GM23338 (cell line): ENCODE data around the gene TOE1. TPM values are rescaled to one million over a fixed set of nuclear protein-coding genes. Genes with fewer than 3 reads are reported as not detected.

Experiments used
- ATAC-seq: fragments of 200-7000 bp; cut with Tn5 transposase; 3 replicates; pipeline ENCODE4 v1.9.1; 2020
- DNase-seq: peaks from one replicate; pipeline ENCODE4 v3.0.0-alpha.2; 2015; ENCODE audit warnings: low spot score
- H2AFZ ChIP-seq: fragments of 200-600 bp; sonication (generic); 2 replicates; pipeline ENCODE4 v1.8.0; 2016; ENCODE audit warnings: antibody characterized with exemption, mild to moderate bottlenecking, moderate library complexity
- H3F3A ChIP-seq: fragments of 200-600 bp; sonication (generic); replicated peaks from 2 replicates; pipeline ENCODE4 v1.8.0; 2017; ENCODE audit warnings: antibody characterized with exemption, mixed run types, low read depth
- H3K27ac ChIP-seq: fragments of 200-600 bp; sonication (generic); 2 replicates; pipeline ENCODE4 v1.6.1; 2016; ENCODE audit warnings: low read depth
- H3K27me3 ChIP-seq: fragments of 200-600 bp; sonication (generic); 2 replicates; pipeline ENCODE4 v1.8.0; 2016; ENCODE audit warnings: mild to moderate bottlenecking, mixed run types, moderate library complexity; ENCODE audit not compliant: insufficient read depth
- H3K36me3 ChIP-seq: fragments of 200-600 bp; sonication (generic); 2 replicates; pipeline ENCODE4 v1.8.0; 2016; ENCODE audit warnings: mild to moderate bottlenecking; ENCODE audit not compliant: insufficient read depth
- H3K4me1 ChIP-seq: fragments of 200-600 bp; sonication (generic); 2 replicates; pipeline ENCODE4 v1.8.0; 2016; ENCODE audit warnings: mild to moderate bottlenecking, moderate library complexity; ENCODE audit not compliant: insufficient read depth
- H3K4me2 ChIP-seq: fragments of 200-600 bp; sonication (generic); 2 replicates; pipeline ENCODE4 v1.7.1; 2017; ENCODE audit warnings: mixed run types
- H3K4me3 ChIP-seq: fragments of 200-600 bp; sonication (generic); 2 replicates; pipeline ENCODE4 v1.6.1; 2016; ENCODE audit warnings: mixed run types
- H3K79me2 ChIP-seq: fragments of 200-600 bp; sonication (generic); replicated peaks from 2 replicates; pipeline ENCODE4 v1.8.0; 2017; ENCODE audit warnings: mild to moderate bottlenecking; ENCODE audit not compliant: insufficient read depth
- H3K9me2 ChIP-seq: fragments of 200-600 bp; sonication (generic); 2 replicates; pipeline ENCODE4 v1.8.0; 2017; ENCODE audit not compliant: insufficient read depth
- H4K20me1 ChIP-seq: fragments of 200-600 bp; sonication (generic); replicated peaks from 2 replicates; pipeline ENCODE4 v1.8.0; 2017; ENCODE audit warnings: mild to moderate bottlenecking; ENCODE audit not compliant: insufficient read depth
- H3K27ac Mint-ChIP-seq: 2 replicates; pipeline ENCODE4 v1.8.0; 2020; ENCODE audit warnings: inconsistent platforms, mild to moderate bottlenecking, moderate library complexity, mixed read lengths
- H3K27me3 Mint-ChIP-seq: 3 replicates; pipeline ENCODE4 v1.8.0; 2022; ENCODE audit warnings: low read depth, mild to moderate bottlenecking, moderate library complexity, mixed read lengths, inconsistent platforms; ENCODE audit not compliant: insufficient read depth, poor library complexity
- H3K36me3 Mint-ChIP-seq: 3 replicates; pipeline ENCODE4 v1.8.0; 2021; ENCODE audit warnings: low read depth, mild to moderate bottlenecking, inconsistent platforms, moderate library complexity, mixed read lengths
- H3K4me1 Mint-ChIP-seq: 3 replicates; pipeline ENCODE4 v1.8.0; 2020; ENCODE audit warnings: mild to moderate bottlenecking, inconsistent platforms, mixed read lengths
- H3K4me3 Mint-ChIP-seq: 3 replicates; pipeline ENCODE4 v1.8.0; 2021; ENCODE audit warnings: moderate library complexity, mild to moderate bottlenecking, inconsistent platforms, mixed read lengths
- H3K9me3 Mint-ChIP-seq: 3 replicates; pipeline ENCODE4 v1.8.0; 2020; ENCODE audit warnings: moderate library complexity, mild to moderate bottlenecking, inconsistent platforms, mixed read lengths
- EZH2 ChIP-seq: fragments of 200-600 bp; sonication (generic); IDR thresholded peaks from one replicate; pipeline ENCODE4 v1.8.0; 2017; ENCODE audit warnings: antibody characterized with exemption, mild to moderate bottlenecking, low read depth; ENCODE audit not compliant: unreplicated experiment
- ZNF114 ChIP-seq: fragments of 250-450 bp; sonication (Bioruptor Pico); IDR thresholded peaks from 2 replicates; pipeline ENCODE4 v1.5.0; 2020; ENCODE audit warnings: mild to moderate bottlenecking, moderate library complexity
- polyA plus RNA-seq: library from polyadenylated mRNA; unstranded; fragments of >200 nt; fragmentation: Nextera tagmentation; extraction: Ambion mirVana; gene quantifications from 2 replicates; pipeline ENCODE4 v1.2.1, GENCODE V29; 2016
- total RNA-seq: library from RNA; depleted of rRNA; stranded (reverse); fragments of >200 nt; shearing (Covaris generic); gene quantifications from 2 replicates; pipeline ENCODE4 v1.2.3, GENCODE V29; 2014
- TF ChIP-seq, protein P1 (sequence below): fragments of 250-450 bp; sonication (Bioruptor Pico); IDR thresholded peaks from 2 replicates; pipeline ENCODE4 v1.5.0; 2020; ENCODE audit warnings: mild to moderate bottlenecking, moderate library complexity

The TOE1 gene
- total and polyA plus RNA-seq, 2 experiments from 2014 or later, result 9.1 to 18.4 TPM

DNA sequence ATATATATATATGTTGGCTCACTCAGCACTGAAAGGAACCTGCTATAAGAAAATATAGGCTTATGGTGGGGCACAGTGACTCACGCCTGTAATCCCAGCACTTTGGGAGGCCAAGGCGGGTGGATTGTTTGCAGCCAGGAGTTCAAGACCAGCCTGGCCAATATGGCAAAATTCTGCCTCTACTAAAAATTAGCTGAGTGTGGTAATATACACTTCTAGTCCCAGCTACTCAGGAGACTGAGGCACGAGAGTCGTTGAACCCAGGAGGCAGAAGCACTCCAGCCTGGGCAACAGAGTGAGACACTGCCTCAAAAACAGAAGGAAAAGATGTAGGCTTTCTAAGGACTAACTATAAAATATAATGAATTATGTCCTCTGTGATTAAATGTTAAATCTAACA is 14.9 kb downstream of the TOE1 start:
- no peaks in the 10 kb centered on the region for H3K9me3 Mint-ChIP-seq
- ATAC-seq, result no peak
- H3K4me1 Mint-ChIP-seq, result peaks cover 5% of the 10 kb centered on the region

More for the DNA sequence above, 14.9 kb downstream of the TOE1 start:
- Histone ChIP-seq H3K4me1 (peaks cover under 1% of the 10 kb centered on the region), H3K36me3 (no peaks in the 10 kb centered on the region), H3F3A (no peaks in the 10 kb centered on the region), H3K4me3 (no peak overlapping the region), H3K9me2 (no peaks in the 10 kb centered on the region), H2AFZ (no peak overlapping the region), H3K27me3 (no peaks in the 10 kb centered on the region), H3K27ac (no peak overlapping the region), H4K20me1 (no peaks in the 10 kb centered on the region), H3K4me2 (no peak overlapping the region), H3K79me2 (no peaks in the 10 kb centered on the region)
- no peak overlapping the region for H3K4me3 Mint-ChIP-seq
- H3K27ac Mint-ChIP-seq, result no peak overlapping the region
- TF ChIP-seq EZH2 (no peak), ZNF114 (no peak)
- TF ChIP-seq, protein P1, sequence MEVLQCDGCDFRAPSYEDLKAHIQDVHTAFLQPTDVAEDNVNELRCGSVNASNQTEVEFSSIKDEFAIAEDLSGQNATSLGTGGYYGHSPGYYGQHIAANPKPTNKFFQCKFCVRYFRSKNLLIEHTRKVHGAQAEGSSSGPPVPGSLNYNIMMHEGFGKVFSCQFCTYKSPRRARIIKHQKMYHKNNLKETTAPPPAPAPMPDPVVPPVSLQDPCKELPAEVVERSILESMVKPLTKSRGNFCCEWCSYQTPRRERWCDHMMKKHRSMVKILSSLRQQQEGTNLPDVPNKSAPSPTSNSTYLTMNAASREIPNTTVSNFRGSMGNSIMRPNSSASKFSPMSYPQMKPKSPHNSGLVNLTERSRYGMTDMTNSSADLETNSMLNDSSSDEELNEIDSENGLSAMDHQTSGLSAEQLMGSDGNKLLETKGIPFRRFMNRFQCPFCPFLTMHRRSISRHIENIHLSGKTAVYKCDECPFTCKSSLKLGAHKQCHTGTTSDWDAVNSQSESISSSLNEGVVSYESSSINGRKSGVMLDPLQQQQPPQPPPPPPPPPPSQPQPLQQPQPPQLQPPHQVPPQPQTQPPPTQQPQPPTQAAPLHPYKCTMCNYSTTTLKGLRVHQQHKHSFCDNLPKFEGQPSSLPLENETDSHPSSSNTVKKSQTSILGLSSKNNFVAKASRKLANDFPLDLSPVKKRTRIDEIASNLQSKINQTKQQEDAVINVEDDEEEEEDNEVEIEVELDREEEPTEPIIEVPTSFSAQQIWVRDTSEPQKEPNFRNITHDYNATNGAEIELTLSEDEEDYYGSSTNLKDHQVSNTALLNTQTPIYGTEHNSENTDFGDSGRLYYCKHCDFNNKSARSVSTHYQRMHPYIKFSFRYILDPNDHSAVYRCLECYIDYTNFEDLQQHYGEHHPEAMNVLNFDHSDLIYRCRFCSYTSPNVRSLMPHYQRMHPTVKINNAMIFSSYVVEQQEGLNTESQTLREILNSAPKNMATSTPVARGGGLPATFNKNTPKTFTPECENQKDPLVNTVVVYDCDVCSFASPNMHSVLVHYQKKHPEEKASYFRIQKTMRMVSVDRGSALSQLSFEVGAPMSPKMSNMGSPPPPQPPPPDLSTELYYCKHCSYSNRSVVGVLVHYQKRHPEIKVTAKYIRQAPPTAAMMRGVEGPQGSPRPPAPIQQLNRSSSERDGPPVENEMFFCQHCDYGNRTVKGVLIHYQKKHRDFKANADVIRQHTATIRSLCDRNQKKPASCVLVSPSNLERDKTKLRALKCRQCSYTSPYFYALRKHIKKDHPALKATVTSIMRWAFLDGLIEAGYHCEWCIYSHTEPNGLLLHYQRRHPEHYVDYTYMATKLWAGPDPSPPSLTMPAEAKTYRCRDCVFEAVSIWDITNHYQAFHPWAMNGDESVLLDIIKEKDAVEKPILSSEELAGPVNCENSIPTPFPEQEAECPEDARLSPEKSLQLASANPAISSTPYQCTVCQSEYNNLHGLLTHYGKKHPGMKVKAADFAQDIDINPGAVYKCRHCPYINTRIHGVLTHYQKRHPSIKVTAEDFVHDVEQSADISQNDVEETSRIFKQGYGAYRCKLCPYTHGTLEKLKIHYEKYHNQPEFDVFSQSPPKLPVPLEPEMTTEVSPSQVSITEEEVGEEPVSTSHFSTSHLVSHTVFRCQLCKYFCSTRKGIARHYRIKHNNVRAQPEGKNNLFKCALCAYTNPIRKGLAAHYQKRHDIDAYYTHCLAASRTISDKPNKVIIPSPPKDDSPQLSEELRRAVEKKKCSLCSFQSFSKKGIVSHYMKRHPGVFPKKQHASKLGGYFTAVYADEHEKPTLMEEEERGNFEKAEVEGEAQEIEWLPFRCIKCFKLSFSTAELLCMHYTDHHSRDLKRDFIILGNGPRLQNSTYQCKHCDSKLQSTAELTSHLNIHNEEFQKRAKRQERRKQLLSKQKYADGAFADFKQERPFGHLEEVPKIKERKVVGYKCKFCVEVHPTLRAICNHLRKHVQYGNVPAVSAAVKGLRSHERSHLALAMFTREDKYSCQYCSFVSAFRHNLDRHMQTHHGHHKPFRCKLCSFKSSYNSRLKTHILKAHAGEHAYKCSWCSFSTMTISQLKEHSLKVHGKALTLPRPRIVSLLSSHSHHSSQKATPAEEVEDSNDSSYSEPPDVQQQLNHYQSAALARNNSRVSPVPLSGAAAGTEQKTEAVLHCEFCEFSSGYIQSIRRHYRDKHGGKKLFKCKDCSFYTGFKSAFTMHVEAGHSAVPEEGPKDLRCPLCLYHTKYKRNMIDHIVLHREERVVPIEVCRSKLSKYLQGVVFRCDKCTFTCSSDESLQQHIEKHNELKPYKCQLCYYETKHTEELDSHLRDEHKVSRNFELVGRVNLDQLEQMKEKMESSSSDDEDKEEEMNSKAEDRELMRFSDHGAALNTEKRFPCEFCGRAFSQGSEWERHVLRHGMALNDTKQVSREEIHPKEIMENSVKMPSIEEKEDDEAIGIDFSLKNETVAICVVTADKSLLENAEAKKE (CRISPR knock-in tag), result no peak
- H3K27me3 Mint-ChIP-seq, result no peaks in the 10 kb centered on the region
- H3K36me3 Mint-ChIP-seq, result no peaks in the 10 kb centered on the region
- DNase-seq, result no peak
